ENCODE data around the gene CMTM7.
"Not testable (repeated sequence)": the region's sequence is repeated elsewhere in the genome, so short reads cannot be mapped to it uniquely, and the experiment has no call there.

Gene CMTM7

DNA sequence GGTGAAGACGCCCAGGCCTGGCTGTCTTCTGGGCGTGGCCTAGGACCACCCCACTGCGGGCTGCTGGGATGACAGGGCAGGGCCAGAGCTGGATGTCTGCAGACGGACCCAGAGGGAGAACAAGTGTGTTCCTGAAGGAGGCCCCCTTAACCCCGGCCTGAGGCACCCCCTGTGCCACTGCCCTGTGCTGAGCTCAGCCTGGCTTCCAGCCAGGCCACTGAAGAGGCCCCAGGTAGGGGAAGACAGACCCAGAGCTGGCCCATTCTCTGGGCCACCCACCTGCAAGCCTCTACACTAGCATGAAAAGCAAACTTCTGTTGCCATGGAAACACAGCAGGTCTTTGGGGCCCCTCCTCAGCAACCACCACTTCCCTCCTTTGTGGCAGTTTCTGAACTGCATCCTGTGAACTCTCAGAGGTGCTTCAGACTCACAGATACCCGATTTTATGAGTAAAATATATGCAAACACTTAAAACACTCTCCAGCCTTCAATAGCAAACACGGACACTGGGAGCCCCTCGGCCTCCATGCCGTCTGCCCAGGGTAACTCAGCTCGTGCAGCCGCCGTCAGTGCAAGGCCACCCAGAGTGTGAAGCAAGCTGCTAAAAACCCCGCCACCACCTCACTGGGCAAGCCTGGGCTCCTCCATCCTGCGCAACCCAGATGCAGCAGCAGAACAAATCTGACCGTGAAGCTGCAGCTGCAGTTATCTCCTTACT is 68.5 kb downstream of the CMTM7 start:
- no peak overlapping the region for H3K4me3 ChIP-seq (ENCODE audit: low read depth, low read length)
- DNase-seq (ENCODE audit: low read depth) = peak; percentile 56
- TF ChIP-seq, protein P1, sequence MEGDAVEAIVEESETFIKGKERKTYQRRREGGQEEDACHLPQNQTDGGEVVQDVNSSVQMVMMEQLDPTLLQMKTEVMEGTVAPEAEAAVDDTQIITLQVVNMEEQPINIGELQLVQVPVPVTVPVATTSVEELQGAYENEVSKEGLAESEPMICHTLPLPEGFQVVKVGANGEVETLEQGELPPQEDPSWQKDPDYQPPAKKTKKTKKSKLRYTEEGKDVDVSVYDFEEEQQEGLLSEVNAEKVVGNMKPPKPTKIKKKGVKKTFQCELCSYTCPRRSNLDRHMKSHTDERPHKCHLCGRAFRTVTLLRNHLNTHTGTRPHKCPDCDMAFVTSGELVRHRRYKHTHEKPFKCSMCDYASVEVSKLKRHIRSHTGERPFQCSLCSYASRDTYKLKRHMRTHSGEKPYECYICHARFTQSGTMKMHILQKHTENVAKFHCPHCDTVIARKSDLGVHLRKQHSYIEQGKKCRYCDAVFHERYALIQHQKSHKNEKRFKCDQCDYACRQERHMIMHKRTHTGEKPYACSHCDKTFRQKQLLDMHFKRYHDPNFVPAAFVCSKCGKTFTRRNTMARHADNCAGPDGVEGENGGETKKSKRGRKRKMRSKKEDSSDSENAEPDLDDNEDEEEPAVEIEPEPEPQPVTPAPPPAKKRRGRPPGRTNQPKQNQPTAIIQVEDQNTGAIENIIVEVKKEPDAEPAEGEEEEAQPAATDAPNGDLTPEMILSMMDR (IDR thresholded peaks at IDR 0.05; ENCODE audit: low read depth, low read length, missing control alignments) = no peak

GRCh38 chr3:32460817-32461496 is 69.3 kb downstream of the CMTM7 start:
- H3K4me3 ChIP-seq (ENCODE audit: low read depth, low read length); DNase-seq (ENCODE audit: low read depth): not testable (repeated sequence)

GRCh38 chr3:32462191-32462986 is 70.7 kb downstream of the CMTM7 start:
- H3K4me3 ChIP-seq (ENCODE audit: low read depth, low read length) = not testable (repeated sequence)

DNA sequence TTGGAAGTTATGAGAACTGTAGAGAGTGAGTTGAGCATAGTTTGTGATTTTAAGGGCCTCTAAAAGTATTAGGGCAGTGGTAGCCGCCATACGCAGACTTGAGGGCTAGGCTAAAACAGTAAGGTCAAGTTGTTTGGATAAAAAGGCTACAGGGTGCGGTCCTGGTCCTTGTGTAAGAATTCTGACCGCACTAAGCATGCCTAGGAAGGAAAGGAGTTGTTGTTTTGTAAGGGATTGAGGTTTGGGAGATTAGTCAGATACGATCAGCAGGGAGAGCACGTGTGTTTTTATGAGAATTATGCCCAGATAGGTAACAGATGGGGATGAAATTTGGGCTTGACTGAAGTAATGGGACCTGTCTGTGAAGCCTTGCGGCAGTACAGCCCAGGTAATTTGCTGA is 71.8 kb downstream of the CMTM7 start:
- not testable (repeated sequence) for DNase-seq (ENCODE audit: low read depth); H3K4me3 ChIP-seq (ENCODE audit: low read depth, low read length)

More at GRCh38 chr3:32462191-32462986, 70.7 kb downstream of the CMTM7 start:
- not testable (repeated sequence) for DNase-seq (ENCODE audit: low read depth)

DNA sequence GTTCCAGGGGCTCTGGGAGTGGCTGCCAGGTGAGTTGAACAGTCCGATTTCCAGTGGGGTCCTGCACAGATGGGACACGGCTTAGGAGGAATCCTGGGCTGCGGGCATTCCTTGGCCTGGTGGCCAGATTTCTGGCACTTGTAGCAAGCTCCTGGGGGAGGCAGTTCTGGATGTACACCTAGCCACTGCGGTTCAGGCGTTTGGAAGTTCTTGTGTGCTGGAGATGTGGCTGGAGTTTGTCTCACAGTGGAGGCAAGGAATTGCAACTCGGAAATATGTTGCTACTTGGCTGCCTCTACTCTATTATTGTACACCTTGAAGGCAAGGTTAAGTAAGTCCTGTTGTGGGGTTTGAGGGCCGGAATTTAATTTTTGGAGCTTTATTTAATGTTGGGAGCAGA is 73.1 kb downstream of the CMTM7 start:
- not testable (repeated sequence) for H3K4me3 ChIP-seq (ENCODE audit: low read depth, low read length); DNase-seq (ENCODE audit: low read depth)

- not testable (repeated sequence) for DNase-seq (ENCODE audit: low read depth); H3K4me3 ChIP-seq (ENCODE audit: low read depth, low read length)
These were observed 75.2 kb downstream of the CMTM7 start for GRCh38 chr3:32466808-32467207.

DNA sequence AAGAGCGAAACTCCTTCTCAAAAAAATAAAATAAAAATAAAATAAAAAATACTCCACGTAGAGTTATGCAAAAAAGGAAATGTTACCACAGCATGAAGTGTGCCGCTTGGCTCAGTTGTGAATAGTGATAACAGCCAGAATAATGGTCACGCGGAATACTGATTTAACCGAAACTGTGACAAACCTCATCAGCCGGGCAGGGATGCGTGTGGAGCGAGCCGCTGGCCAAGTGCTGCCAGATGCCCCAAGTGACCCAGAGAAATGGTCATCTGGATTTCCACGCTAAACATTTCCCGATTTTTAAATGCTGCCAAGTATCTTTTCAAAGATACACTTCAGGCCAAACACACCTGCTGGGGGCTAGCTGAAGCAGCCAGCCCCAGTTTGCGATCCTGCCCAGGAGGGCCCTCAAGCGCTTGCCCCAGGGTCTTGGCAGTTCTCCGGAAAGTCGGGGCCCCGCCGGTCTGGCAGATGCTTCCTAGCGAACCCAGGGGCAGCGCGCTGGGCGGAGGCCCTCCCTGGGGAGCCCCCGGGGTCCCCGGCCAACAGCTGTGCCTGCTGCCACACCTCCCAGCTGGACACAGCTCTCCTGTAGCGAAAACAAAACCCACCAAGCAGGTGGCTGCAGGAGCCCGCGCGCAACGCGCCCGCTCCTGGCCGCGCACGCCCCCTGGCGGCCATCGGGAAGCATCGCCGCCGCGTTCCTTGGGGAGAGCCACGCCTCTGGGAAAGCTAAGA is 75.8 kb downstream of the CMTM7 start:
- peak overlapping the region; percentile 35 for H3K4me3 ChIP-seq (ENCODE audit: low read depth, low read length)
- no peak for DNase-seq (ENCODE audit: low read depth)

GRCh38 chr3:32469151-32469874 is 77.7 kb downstream of the CMTM7 start:
- TF ChIP-seq, protein P1 (IDR thresholded peaks at IDR 0.05; ENCODE audit: low read depth, low read length, missing control alignments) = no peak
- no peak for DNase-seq (ENCODE audit: low read depth)
- no peak overlapping the region for H3K4me3 ChIP-seq (ENCODE audit: low read depth, low read length)

More for the DNA sequence above, 75.8 kb downstream of the CMTM7 start:
- TF ChIP-seq, protein P1 (IDR thresholded peaks at IDR 0.05; ENCODE audit: low read depth, low read length, missing control alignments) = peak; percentile 98

DNA sequence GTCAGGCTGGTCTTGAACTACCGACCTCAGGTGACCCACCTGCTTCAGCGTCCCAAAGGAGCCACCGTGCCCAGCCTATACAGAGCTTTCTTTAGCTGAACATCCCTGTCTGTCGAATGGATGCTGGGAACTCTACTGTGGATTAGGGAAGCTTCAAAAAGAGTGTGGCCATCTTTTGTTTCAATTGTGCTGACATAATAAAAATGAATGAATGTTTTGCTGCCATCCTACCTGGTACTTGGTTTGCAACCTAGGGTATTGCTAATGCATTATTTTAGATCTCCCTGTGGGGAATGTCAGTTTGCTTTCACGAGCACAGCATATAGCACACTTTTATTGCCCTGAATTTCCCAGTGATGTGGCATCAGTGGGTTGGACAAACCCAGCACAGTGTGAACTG is 78.7 kb downstream of the CMTM7 start:
- TF ChIP-seq, protein P1 (IDR thresholded peaks at IDR 0.05; ENCODE audit: low read depth, low read length, missing control alignments) = no peak
- DNase-seq (ENCODE audit: low read depth) = no peak
- no peak overlapping the region for H3K4me3 ChIP-seq (ENCODE audit: low read depth, low read length)
